IMR-90 (cell line): Measurements from ENCODE around the gene AZU1. TPM values are rescaled to one million over a fixed set of nuclear protein-coding genes. Genes with fewer than 3 reads are reported as not detected.

Experiments used
- ATAC-seq: fragments of 200-7000 bp; cut with Tn5 transposase; 2 replicates; pipeline ENCODE4 v1.9.1; 2020; ENCODE audit warnings: low read depth, mild to moderate bottlenecking, moderate library complexity
- BruUV-seq: library from RNA; stranded (reverse); fragments of 400-500 nt; replicated peaks from 2 replicates; lab custom pipeline; 2021; lab: Mats Ljungman, UMichigan
- CTCF ChIA-PET: fragments of 300-600 bp; formaldehyde crosslinking; extraction: SDS; loops from one replicate; lab custom pipeline; 2021; ENCODE audit warnings: antibody characterized with exemption; lab: Yijun Ruan, JAX
- POLR2A ChIA-PET: fragments of 300-600 bp; sonication (Branson Sonifier 250); formaldehyde crosslinking; loops from one replicate; lab custom pipeline; 2022; ENCODE audit warnings: antibody characterized with exemption; ENCODE audit not compliant: unreplicated experiment; lab: Charles Lee
- DNase-seq: peaks from one replicate; pipeline ENCODE4 v3.0.0; 2013
- H2AFZ ChIP-seq: replicated peaks from 2 replicates; pipeline ENCODE3; 2013; ENCODE audit warnings: low read length, mild to moderate bottlenecking; ENCODE audit not compliant: poor library complexity
- H2AK5ac ChIP-seq: 2 replicates; pipeline ENCODE4 v1.6.1; 2013; ENCODE audit warnings: low read depth, low read length, inconsistent platforms
- H2AK9ac ChIP-seq: replicated peaks from 2 replicates; pipeline ENCODE3; 2013; ENCODE audit warnings: mild to moderate bottlenecking, low read depth, low read length, moderate library complexity; ENCODE audit not compliant: poor library complexity
- H2BK120ac ChIP-seq: 2 replicates; pipeline ENCODE4 v1.6.1; 2013; ENCODE audit warnings: low read depth, low read length, inconsistent platforms
- H2BK15ac ChIP-seq: 3 replicates; pipeline ENCODE4 v1.6.1; 2013; ENCODE audit warnings: low read depth, low read length, inconsistent platforms
- H2BK20ac ChIP-seq: 2 replicates; pipeline ENCODE4 v1.6.1; 2013; ENCODE audit warnings: low read depth, mild to moderate bottlenecking, inconsistent platforms, low read length, moderate library complexity
- H2BK5ac ChIP-seq: 2 replicates; pipeline ENCODE4 v1.6.1; 2013; ENCODE audit warnings: mild to moderate bottlenecking, low read depth, low read length, inconsistent platforms; ENCODE audit not compliant: poor library complexity, severe bottlenecking
- H3K14ac ChIP-seq: replicated peaks from 2 replicates; pipeline ENCODE4 v1.6.1; 2013; ENCODE audit warnings: low read depth, low read length, inconsistent platforms
- H3K18ac ChIP-seq: 2 replicates; pipeline ENCODE4 v1.6.1; 2013; ENCODE audit warnings: low read depth, low read length, control low read depth
- H3K23ac ChIP-seq: 2 replicates; pipeline ENCODE4 v1.6.1; 2013; ENCODE audit warnings: low read depth, low read length, inconsistent platforms
- H3K27ac ChIP-seq: 2 replicates; pipeline ENCODE4 v1.5.1; 2013; ENCODE audit warnings: mild to moderate bottlenecking, control low read depth, low read length; ENCODE audit not compliant: insufficient read depth
- H3K27me3 ChIP-seq: 2 replicates; pipeline ENCODE4 v1.6.1; 2013; ENCODE audit warnings: low read length; ENCODE audit not compliant: control insufficient read depth, insufficient read depth
- H3K36me3 ChIP-seq: 2 replicates; pipeline ENCODE4 v1.6.1; 2013; ENCODE audit warnings: low read length, mixed read lengths; ENCODE audit not compliant: control insufficient read depth, insufficient read depth
- H3K4ac ChIP-seq: 2 replicates; pipeline ENCODE4 v1.6.1; 2013; ENCODE audit warnings: low read depth, low read length, inconsistent platforms
- H3K4me1 ChIP-seq: 2 replicates; pipeline ENCODE4 v1.6.1; 2013; ENCODE audit warnings: low read length, mixed read lengths; ENCODE audit not compliant: control insufficient read depth, insufficient read depth
- H3K4me2 ChIP-seq: 2 replicates; pipeline ENCODE4 v1.6.1; 2013; ENCODE audit warnings: low read depth, mild to moderate bottlenecking, control low read depth, low read length, moderate library complexity
- H3K4me3 ChIP-seq: 2 replicates; pipeline ENCODE4 v1.5.1; 2013; ENCODE audit warnings: low read depth, mild to moderate bottlenecking, control low read depth, low read length, moderate library complexity; ENCODE audit not compliant: insufficient read depth
- H3K56ac ChIP-seq: 2 replicates; pipeline ENCODE4 v1.6.1; 2013; ENCODE audit warnings: low read length, inconsistent platforms; ENCODE audit not compliant: insufficient read depth; ENCODE audit errors: extremely low read depth
- H3K79me1 ChIP-seq, 2 experiments: 2 replicates each; pipeline ENCODE4 v1.6.1; 2013; ENCODE audit warnings: low read length in 2 of 2, inconsistent platforms in 1 of 2, low read depth in 1 of 2
- H3K9ac ChIP-seq: 2 replicates; pipeline ENCODE4 v1.6.1; 2013; ENCODE audit warnings: low read depth, low read length, control low read depth
- H3K9me1 ChIP-seq: 2 replicates; pipeline ENCODE4 v1.6.1; 2013; ENCODE audit warnings: low read length, inconsistent platforms; ENCODE audit not compliant: insufficient read depth
- H3K9me3 ChIP-seq: 2 replicates; pipeline ENCODE4 v1.6.1; 2013; ENCODE audit warnings: low read length; ENCODE audit not compliant: control insufficient read depth, insufficient read depth
- H4K20me1 ChIP-seq: 2 replicates; pipeline ENCODE4 v1.6.1; 2013; ENCODE audit warnings: low read length, inconsistent platforms; ENCODE audit not compliant: insufficient read depth
- H4K5ac ChIP-seq: 2 replicates; pipeline ENCODE4 v1.6.1; 2013; ENCODE audit warnings: mild to moderate bottlenecking, low read depth, low read length, control low read depth
- H4K8ac ChIP-seq, 2 experiments: 2 replicates each; pipeline ENCODE4 v1.6.1; 2013; ENCODE audit warnings: low read depth in 2 of 2, low read length in 2 of 2, control low read depth in 1 of 2, inconsistent platforms in 1 of 2
- H4K91ac ChIP-seq: 2 replicates; pipeline ENCODE4 v1.6.1; 2013; ENCODE audit warnings: low read depth, low read length, inconsistent platforms; ENCODE audit not compliant: insufficient read depth
- BHLHE40 ChIP-seq: fragments of 150-350 bp; IDR thresholded peaks from 2 replicates; pipeline ENCODE4 v1.6.1; 2016; ENCODE audit warnings: mild to moderate bottlenecking, low read depth, low read length
- CEBPB ChIP-seq: IDR thresholded peaks from 2 replicates; pipeline ENCODE4 v1.6.1; 2012; ENCODE audit warnings: low read depth, low read length, improper control_type of control experiment
- CHD1 ChIP-seq: IDR thresholded peaks from 2 replicates; pipeline ENCODE4 v1.6.1; 2012; ENCODE audit warnings: low read depth, low read length, improper control_type of control experiment
- CTCF ChIP-seq: conservative IDR thresholded peaks from 2 replicates; pipeline ENCODE4 v1.5.1; 2012; ENCODE audit warnings: mild to moderate bottlenecking, low read depth, low read length, improper control_type of control experiment
- ELK1 ChIP-seq: fragments of 150-350 bp; IDR thresholded peaks from 2 replicates; pipeline ENCODE4 v1.6.1; 2016; ENCODE audit warnings: low read depth, mild to moderate bottlenecking, low read length, moderate library complexity, borderline replicate concordance
- FOS ChIP-seq: fragments of 150-350 bp; IDR thresholded peaks from 2 replicates; pipeline ENCODE4 v1.6.1; 2016; ENCODE audit warnings: low read depth, low read length
- MAFK ChIP-seq: IDR thresholded peaks from 2 replicates; pipeline ENCODE4 v1.6.1; 2012; ENCODE audit warnings: low read depth, low read length, improper control_type of control experiment
- MAZ ChIP-seq: IDR thresholded peaks from 2 replicates; pipeline ENCODE4 v1.6.1; 2012; ENCODE audit warnings: low read depth, mild to moderate bottlenecking, low read length, improper control_type of control experiment, moderate library complexity, borderline replicate concordance
- MXI1 ChIP-seq: IDR thresholded peaks from 2 replicates; pipeline ENCODE4 v1.6.1; 2012; ENCODE audit warnings: low read depth, mild to moderate bottlenecking, low read length, moderate library complexity, borderline replicate concordance
- NFE2L2 ChIP-seq: fragments of 150-350 bp; IDR thresholded peaks from 2 replicates; pipeline ENCODE4 v1.6.1; 2016; ENCODE audit warnings: low read depth, mild to moderate bottlenecking, low read length
- POLR2A ChIP-seq: IDR thresholded peaks from 2 replicates; pipeline ENCODE4 v1.6.1; 2012; ENCODE audit warnings: mild to moderate bottlenecking, low read depth, low read length
- RAD21 ChIP-seq: IDR thresholded peaks from 2 replicates; pipeline ENCODE4 v1.6.1; 2012; ENCODE audit warnings: low read length, improper control_type of control experiment
- RCOR1 ChIP-seq: IDR thresholded peaks from 2 replicates; pipeline ENCODE4 v1.6.1; 2012; ENCODE audit warnings: mild to moderate bottlenecking, low read length, improper control_type of control experiment; ENCODE audit not compliant: insufficient replicate concordance
- RFX5 ChIP-seq: IDR thresholded peaks from 2 replicates; pipeline ENCODE4 v1.8.0; 2012; ENCODE audit warnings: low read depth, mild to moderate bottlenecking, low read length, moderate library complexity
- SMC3 ChIP-seq: fragments of 150-350 bp; IDR thresholded peaks from 2 replicates; pipeline ENCODE4 v1.6.1; 2016; ENCODE audit warnings: low read depth, mild to moderate bottlenecking, antibody characterized with exemption, low read length, moderate library complexity
- USF2 ChIP-seq: fragments of 150-350 bp; IDR thresholded peaks from 2 replicates; pipeline ENCODE4 v1.6.1; 2017; ENCODE audit warnings: mild to moderate bottlenecking, antibody characterized with exemption, low read length, low read depth
- WGBS, 2 experiments: methylation state at CpG; one replicate each; pipeline versions ENCODE4 v1.1.5 to v1.1.7; 2013; ENCODE audit warnings: missing lambda C conversion rate in 2 of 2; ENCODE audit not compliant: insufficient read length in 1 of 2; ENCODE audit errors: extremely low coverage in 2 of 2; 5-methylcytosine and 5-hydroxymethylcytosine counted together
- dilution Hi-C: fragments of 300-500 bp; cut with HindIII; formaldehyde crosslinking; loops from one replicate; pipeline ENCODE4 v1.14.3; 2018; ENCODE audit warnings: low sequenced_read_pairs; ENCODE audit not compliant: unreplicated experiment
- in situ Hi-C: fragments of 300-500 bp; cut with MboI; formaldehyde crosslinking; loops from 3 replicates; pipeline ENCODE4 v1.14.3; 2019; ENCODE audit warnings: low sequenced_read_pairs, inconsistent platforms, mixed read lengths
- intact Hi-C: fragments of 100-400 bp; cut with micrococcal nuclease; formaldehyde crosslinking; loops from 2 replicates; pipeline ENCODE4 v1.10.0; 2022
- polyA plus RNA-seq, 3 experiments: library from polyadenylated mRNA; depleted of rRNA; stranded (reverse); fragments of >200 nt; gene quantifications; 2 replicates each; pipeline ENCODE4 v1.2.3, GENCODE V29; 2012; ENCODE audit warnings: low replicate concordance in 1 of 3
- total RNA-seq: library from RNA; depleted of rRNA; stranded (reverse); fragments of >200 nt; gene quantifications from 2 replicates; pipeline ENCODE4 v1.2.3, GENCODE V29; 2012

AZU1 gene
- total and polyA plus RNA-seq, 2 of the 4 experiments (the other 2 are of a cell fraction) = 0.12 TPM; not detected in 1

GRCh38 chr19:806815-807421, 20.7 kb upstream of the AZU1 start:
- no peak overlapping the region for H4K5ac ChIP-seq
- peaks cover 91% of the 10 kb centered on the region for H4K20me1 ChIP-seq
- no peak overlapping the region for H3K9ac ChIP-seq
- H3K23ac ChIP-seq = no peak overlapping the region
- no peak overlapping the region for H3K27ac ChIP-seq
- no peak overlapping the region for H2BK5ac ChIP-seq
- no peak overlapping the region for H2AK5ac ChIP-seq
- 92% methylated on average over 22 of the region's 34 CpGs; no CpG with 5 or more reads in 1 of the 2 experiments for WGBS, 2 experiments
- no peak overlapping the region for H3K18ac ChIP-seq
- intact Hi-C loops (no loop called here), dilution Hi-C loops (no loop called here), in situ Hi-C loops (no loop called here)
- H2BK20ac ChIP-seq = no peak overlapping the region
- H2AFZ ChIP-seq = no peak overlapping the region
- no peak overlapping the region for H4K91ac ChIP-seq
- H2AK9ac ChIP-seq = no peak overlapping the region
- H3K79me1 ChIP-seq = peaks cover 11 to 47% of the 10 kb centered on the region in 2 experiments
- H3K4me1 ChIP-seq = peaks cover 5% of the 10 kb centered on the region; the same call in 1 of the 2 replicates
- no peak overlapping the region for H4K8ac ChIP-seq
- POLR2A ChIA-PET = no interaction called here
- H3K4me3 ChIP-seq = no peak overlapping the region
- no peak overlapping the region for H3K4ac ChIP-seq
- CTCF ChIA-PET = no interaction called here
- TF ChIP-seq CHD1 (no peak), MAZ (no peak), RFX5 (no peak), CEBPB (no peak), CTCF (no peak), MXI1 (no peak), FOS (no peak), SMC3 (no peak), NFE2L2 (no peak), USF2 (no peak), ELK1 (no peak), RAD21 (no peak), POLR2A (no peak), RCOR1 (no peak), MAFK (no peak), BHLHE40 (no peak)
- H3K36me3 ChIP-seq = peaks cover 83% of the 10 kb centered on the region
- DNase-seq (no peak), ATAC-seq (no peak)
- H3K14ac ChIP-seq = no peak overlapping the region
- H3K56ac ChIP-seq = no peak overlapping the region
- no peaks in the 10 kb centered on the region for H3K9me3 ChIP-seq
- 0 out of 2 replicates have a peak, but pooled peaks cover 2% of the 10 kb centered on the region for H3K9me1 ChIP-seq
- no peak overlapping the region for H2BK120ac ChIP-seq
- BruUV-seq = no TSS peak
- no peaks in the 10 kb centered on the region for H3K27me3 ChIP-seq
- H2BK15ac ChIP-seq = no peak overlapping the region
- H3K4me2 ChIP-seq = no peak overlapping the region
